ENCODE results near the gene TBC1D1.

The TBC1D1 gene

GRCh38 chr4:37928426-37929416 lies 37.8 kb downstream of the TBC1D1 start:
- no peak for DNase-seq

- no peak for DNase-seq
Observed at GRCh38 chr4:37934096-37934495, 43.2 kb downstream of the TBC1D1 start.

- no peak for DNase-seq
Observed at GRCh38 chr4:37934609-37935008, 43.7 kb downstream of the TBC1D1 start.

GRCh38 chr4:37935026-37935425 lies 44.1 kb downstream of the TBC1D1 start:
- no peak for DNase-seq

GRCh38 chr4:37936889-37937498 lies 46.1 kb downstream of the TBC1D1 start:
- DNase-seq, result no peak

GRCh38 chr4:37938208-37938607 lies 47.3 kb downstream of the TBC1D1 start:
- no peak for DNase-seq

GRCh38 chr4:37946503-37947179 lies 55.8 kb downstream of the TBC1D1 start:
- no peak for DNase-seq

- DNase-seq, result no peak
Observed at GRCh38 chr4:37948542-37948941, 57.7 kb downstream of the TBC1D1 start.

GRCh38 chr4:37949636-37950426 lies 58.9 kb downstream of the TBC1D1 start:
- no peak for DNase-seq

GRCh38 chr4:37951461-37952352 lies 60.8 kb downstream of the TBC1D1 start:
- peak in 1 of 2 donors; percentile 40 for DNase-seq

- DNase-seq, result no peak
Observed at GRCh38 chr4:37953156-37953555, 62.3 kb downstream of the TBC1D1 start.

- no peak for DNase-seq
Observed at GRCh38 chr4:37953620-37954293, 62.9 kb downstream of the TBC1D1 start.

- DNase-seq, result no peak
Observed at GRCh38 chr4:37956941-37957340, 66.1 kb downstream of the TBC1D1 start.

- no peak for DNase-seq
Observed at GRCh38 chr4:37958932-37959331, 68.0 kb downstream of the TBC1D1 start.

GRCh38 chr4:37960098-37960497 lies 69.2 kb downstream of the TBC1D1 start, which contains the start of gene PTTG2:
Gene PTTG2 (plus strand): TSS chr4:37960398. CDS start chr4:37960435, 37 bp downstream.
- no peak for DNase-seq

- no peak for DNase-seq
Observed at GRCh38 chr4:37960679-37961450, 70.0 kb downstream of the TBC1D1 start.

GRCh38 chr4:37964734-37965457 lies 74.0 kb downstream of the TBC1D1 start:
- DNase-seq, result no peak

GRCh38 chr4:37966044-37966443 lies 75.2 kb downstream of the TBC1D1 start:
- no peak for DNase-seq

- no peak for DNase-seq
Observed at GRCh38 chr4:37967736-37968135, 76.9 kb downstream of the TBC1D1 start.
